ENCODE results near the gene GSTM3. TPM values are rescaled to one million over a fixed set of nuclear protein-coding genes. Genes with fewer than 3 reads are reported as not detected.

GSTM3 gene
- total RNA-seq, 120 experiments from 2014 or later, result 34.5 to 187 (median 81.8) TPM

Other genes with a start within 250 kb of the GSTM3 start
- gene CYB561D1, start 246.9 kb downstream of the GSTM3 start, total RNA-seq, result 10 to 100 TPM in 117 of 120 experiments, 1 to 10 TPM in 3; 9.4 to 21.7 (median 14.9) TPM
- 10 to 100 TPM; 18.0 to 60.3 (median 44.1) TPM for gene AMIGO1, start 231.3 kb downstream of the GSTM3 start, total RNA-seq
- 10 to 100 TPM in 119 of 120 experiments, 1 to 10 TPM in 1; 8.5 to 48.4 (median 29.2) TPM for gene GPR61, start 201.2 kb downstream of the GSTM3 start, total RNA-seq
- 1 to 10 TPM; 3.6 to 7.2 (median 5.2) TPM for gene GNAI3, start 192.4 kb downstream of the GSTM3 start, total RNA-seq
- gene GNAT2, start 121.4 kb downstream of the GSTM3 start, total RNA-seq, result 1 to 10 TPM in 3 of 120 experiments, under 1 TPM in 12, not detected in 105; 0.29 to 1.9 (median 0.50) TPM
- gene AMPD2, start 121.2 kb downstream of the GSTM3 start, total RNA-seq, result 100 to 1,000 TPM in 94 of 120 experiments, 10 to 100 TPM in 26; 65.7 to 181 (median 115) TPM
- 10 to 100 TPM; 22.6 to 66.7 (median 45.4) TPM for gene GSTM4, start 84.9 kb downstream of the GSTM3 start, total RNA-seq
- 100 to 1,000 TPM in 9 of 120 experiments, 10 to 100 TPM in 111; 32.2 to 150 (median 73.7) TPM for gene GSTM2, start 73.0 kb downstream of the GSTM3 start, total RNA-seq
- gene GSTM1, start 53.2 kb downstream of the GSTM3 start, total RNA-seq, result 100 to 1,000 TPM in 3 of 120 experiments, 10 to 100 TPM in 50, 1 to 10 TPM in 2, under 1 TPM in 6, not detected in 59; 0.52 to 114 (median 44.1) TPM
- gene GSTM5, start 28.8 kb downstream of the GSTM3 start, total RNA-seq, result 100 to 1,000 TPM in 1 of 120 experiments, 10 to 100 TPM in 97, 1 to 10 TPM in 22; 1.8 to 148 (median 23.0) TPM
- 1 to 10 TPM in 1 of 120 experiments, under 1 TPM in 1, not detected in 118; 0.81 to 1.3 TPM for gene EPS8L3, start 22.9 kb upstream of the GSTM3 start, total RNA-seq
- 10 to 100 TPM in 117 of 120 experiments, 1 to 10 TPM in 3; 8.9 to 51.5 (median 20.8) TPM for gene CSF1, start 169.8 kb upstream of the GSTM3 start, total RNA-seq
- 100 to 1,000 TPM; 172 to 665 (median 292) TPM for gene AHCYL1, start 243.7 kb upstream of the GSTM3 start, total RNA-seq